ENCODE data around the gene INAFM1. TPM values are rescaled to one million over a fixed set of nuclear protein-coding genes. Genes with fewer than 3 reads are reported as not detected.
A peak's percentile ranks its signal among the peaks of the same experiment; 100 is the strongest.

The INAFM1 gene

DNA sequence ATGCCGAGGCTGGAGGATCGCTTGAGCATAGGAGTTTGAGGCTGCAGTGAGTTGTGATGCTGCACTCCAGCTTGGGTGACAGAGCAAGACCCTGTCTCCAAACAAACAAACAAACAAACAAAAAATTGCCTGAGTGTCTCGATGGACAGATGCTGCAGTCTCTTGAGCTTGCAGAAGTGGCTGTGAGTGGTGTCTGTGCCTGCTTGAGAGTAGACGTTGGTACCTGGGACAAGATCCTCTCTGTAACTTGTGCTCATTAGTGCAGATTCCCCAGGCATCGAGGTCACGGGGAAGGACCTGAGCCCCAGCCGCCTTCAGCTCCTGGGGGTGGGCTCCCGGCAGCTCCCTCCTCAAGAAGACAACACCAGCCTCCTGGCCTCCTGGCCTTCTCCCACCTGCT is 48.7 kb downstream of the INAFM1 start:
- no peak for DNase-seq (ENCODE audit: low read depth in 1 of 2, low spot score in 1 of 2)
- Histone ChIP-seq H3K27ac (replicated peaks) (no peak overlapping the region), H3K27me3 (ENCODE audit: insufficient read depth, poor library complexity, severe bottlenecking) (no peaks in the 10 kb centered on the region), H3K4me3 (replicated peaks; ENCODE audit: insufficient read depth, low read length) (no peak overlapping the region)
- TF ChIP-seq POLR2AphosphoS5 (IDR thresholded peaks at IDR 0.05; ENCODE audit: low read depth): no peak

DNA sequence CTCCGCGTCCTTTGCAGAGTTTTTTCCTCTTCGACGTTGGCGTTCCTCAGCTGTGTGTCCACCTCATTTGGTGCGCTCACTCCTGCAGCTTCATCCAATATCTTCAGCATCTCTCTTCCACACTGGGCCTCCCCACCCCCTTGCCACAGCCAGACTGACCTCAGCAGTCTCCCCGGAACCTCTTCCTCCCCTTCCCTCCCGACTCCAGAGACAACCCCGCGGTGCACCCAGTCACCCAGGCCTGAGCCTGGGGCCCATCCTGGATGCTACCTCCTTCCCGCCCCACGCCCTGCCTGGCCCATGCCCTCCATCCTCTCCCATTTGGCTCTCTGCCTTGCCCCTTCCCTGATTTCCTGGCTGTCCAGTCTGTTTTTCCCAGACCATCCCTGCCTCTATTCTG is 49.2 kb downstream of the INAFM1 start:
- no peak overlapping the region for H3K4me3 ChIP-seq (replicated peaks; ENCODE audit: insufficient read depth, low read length)
- TF ChIP-seq, protein P1, sequence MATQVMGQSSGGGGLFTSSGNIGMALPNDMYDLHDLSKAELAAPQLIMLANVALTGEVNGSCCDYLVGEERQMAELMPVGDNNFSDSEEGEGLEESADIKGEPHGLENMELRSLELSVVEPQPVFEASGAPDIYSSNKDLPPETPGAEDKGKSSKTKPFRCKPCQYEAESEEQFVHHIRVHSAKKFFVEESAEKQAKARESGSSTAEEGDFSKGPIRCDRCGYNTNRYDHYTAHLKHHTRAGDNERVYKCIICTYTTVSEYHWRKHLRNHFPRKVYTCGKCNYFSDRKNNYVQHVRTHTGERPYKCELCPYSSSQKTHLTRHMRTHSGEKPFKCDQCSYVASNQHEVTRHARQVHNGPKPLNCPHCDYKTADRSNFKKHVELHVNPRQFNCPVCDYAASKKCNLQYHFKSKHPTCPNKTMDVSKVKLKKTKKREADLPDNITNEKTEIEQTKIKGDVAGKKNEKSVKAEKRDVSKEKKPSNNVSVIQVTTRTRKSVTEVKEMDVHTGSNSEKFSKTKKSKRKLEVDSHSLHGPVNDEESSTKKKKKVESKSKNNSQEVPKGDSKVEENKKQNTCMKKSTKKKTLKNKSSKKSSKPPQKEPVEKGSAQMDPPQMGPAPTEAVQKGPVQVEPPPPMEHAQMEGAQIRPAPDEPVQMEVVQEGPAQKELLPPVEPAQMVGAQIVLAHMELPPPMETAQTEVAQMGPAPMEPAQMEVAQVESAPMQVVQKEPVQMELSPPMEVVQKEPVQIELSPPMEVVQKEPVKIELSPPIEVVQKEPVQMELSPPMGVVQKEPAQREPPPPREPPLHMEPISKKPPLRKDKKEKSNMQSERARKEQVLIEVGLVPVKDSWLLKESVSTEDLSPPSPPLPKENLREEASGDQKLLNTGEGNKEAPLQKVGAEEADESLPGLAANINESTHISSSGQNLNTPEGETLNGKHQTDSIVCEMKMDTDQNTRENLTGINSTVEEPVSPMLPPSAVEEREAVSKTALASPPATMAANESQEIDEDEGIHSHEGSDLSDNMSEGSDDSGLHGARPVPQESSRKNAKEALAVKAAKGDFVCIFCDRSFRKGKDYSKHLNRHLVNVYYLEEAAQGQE (IDR thresholded peaks at IDR 0.05; ENCODE audit: insufficient replicate concordance, low read depth): no peak
- TF ChIP-seq SPI1 (IDR thresholded peaks at IDR 0.05; ENCODE audit: borderline replicate concordance, low read depth) (no peak), POLR2AphosphoS5 (IDR thresholded peaks at IDR 0.05; ENCODE audit: low read depth) (no peak), GABPA (IDR thresholded peaks at IDR 0.05; ENCODE audit: low read depth) (no peak)
- TF ChIP-seq, protein P2, sequence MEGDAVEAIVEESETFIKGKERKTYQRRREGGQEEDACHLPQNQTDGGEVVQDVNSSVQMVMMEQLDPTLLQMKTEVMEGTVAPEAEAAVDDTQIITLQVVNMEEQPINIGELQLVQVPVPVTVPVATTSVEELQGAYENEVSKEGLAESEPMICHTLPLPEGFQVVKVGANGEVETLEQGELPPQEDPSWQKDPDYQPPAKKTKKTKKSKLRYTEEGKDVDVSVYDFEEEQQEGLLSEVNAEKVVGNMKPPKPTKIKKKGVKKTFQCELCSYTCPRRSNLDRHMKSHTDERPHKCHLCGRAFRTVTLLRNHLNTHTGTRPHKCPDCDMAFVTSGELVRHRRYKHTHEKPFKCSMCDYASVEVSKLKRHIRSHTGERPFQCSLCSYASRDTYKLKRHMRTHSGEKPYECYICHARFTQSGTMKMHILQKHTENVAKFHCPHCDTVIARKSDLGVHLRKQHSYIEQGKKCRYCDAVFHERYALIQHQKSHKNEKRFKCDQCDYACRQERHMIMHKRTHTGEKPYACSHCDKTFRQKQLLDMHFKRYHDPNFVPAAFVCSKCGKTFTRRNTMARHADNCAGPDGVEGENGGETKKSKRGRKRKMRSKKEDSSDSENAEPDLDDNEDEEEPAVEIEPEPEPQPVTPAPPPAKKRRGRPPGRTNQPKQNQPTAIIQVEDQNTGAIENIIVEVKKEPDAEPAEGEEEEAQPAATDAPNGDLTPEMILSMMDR (IDR thresholded peaks at IDR 0.05; ENCODE audit: insufficient read depth, low read length): no peak
- H3K27ac ChIP-seq (replicated peaks): peak overlapping the region; percentile 24; the same call in 1 of the 2 replicates
- H3K27me3 ChIP-seq (ENCODE audit: insufficient read depth, poor library complexity, severe bottlenecking): no peaks in the 10 kb centered on the region
- DNase-seq (ENCODE audit: low read depth in 1 of 2, low spot score in 1 of 2): no peak

DNA sequence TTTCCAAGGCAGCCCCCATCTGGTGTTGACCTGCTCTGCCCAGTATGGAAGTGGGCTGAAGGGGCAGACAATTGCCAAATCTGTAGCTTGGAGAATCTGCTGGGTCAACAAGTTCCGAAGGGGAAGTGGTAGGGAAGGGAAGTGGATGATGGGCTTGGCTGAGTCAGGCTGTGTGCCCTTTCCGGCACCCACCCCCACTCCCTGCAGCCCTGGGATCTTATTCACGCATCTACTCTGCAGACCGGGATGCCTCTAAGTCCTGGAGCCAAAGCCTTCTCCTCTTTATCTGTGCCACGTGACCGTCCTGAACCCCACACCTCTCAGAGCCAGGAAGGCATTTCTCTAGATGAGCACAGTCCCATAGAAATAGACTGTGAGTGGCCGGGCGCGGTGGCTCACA is 49.8 kb downstream of the INAFM1 start:
- Histone ChIP-seq H3K27me3 (ENCODE audit: insufficient read depth, poor library complexity, severe bottlenecking) (no peaks in the 10 kb centered on the region), H3K27ac (replicated peaks) (peak overlapping the region; percentile 24), H3K4me3 (replicated peaks; ENCODE audit: insufficient read depth, low read length) (no peak overlapping the region)
- TF ChIP-seq, protein P2 (IDR thresholded peaks at IDR 0.05; ENCODE audit: insufficient read depth, low read length): no peak
- no peak for TF ChIP-seq POLR2AphosphoS5 (IDR thresholded peaks at IDR 0.05; ENCODE audit: low read depth)
- TF ChIP-seq SPI1 (IDR thresholded peaks at IDR 0.05; ENCODE audit: borderline replicate concordance, low read depth): peak; percentile 97
- peak; percentile 73 to 86 for DNase-seq (ENCODE audit: low read depth in 1 of 2, low spot score in 1 of 2)

Small RNA genes within 50 kb of the gene (microRNA-seq; reads per million reads assigned to microRNA genes)
- gene MIR3190 (not detected), gene MIR3191 (not detected)

Measured in HL-60 (cell line).